Activated CD4-positive, alpha-beta T cell treated with anti-CD3 and anti-CD28 coated beads for 24 hours (primary cell): Measurements from ENCODE around the gene ZDHHC11.
"Not testable (repeated sequence)": the region's sequence is repeated elsewhere in the genome, so short reads cannot be mapped to it uniquely, and the experiment has no call there.

ENCODE experiments used
- DNase-seq, 2 donors: peaks; one replicate each; pipeline ENCODE4 v3.0.0-alpha.2; 2020; ENCODE audit warnings: low read depth in 2 of 2

The ZDHHC11 gene

DNA sequence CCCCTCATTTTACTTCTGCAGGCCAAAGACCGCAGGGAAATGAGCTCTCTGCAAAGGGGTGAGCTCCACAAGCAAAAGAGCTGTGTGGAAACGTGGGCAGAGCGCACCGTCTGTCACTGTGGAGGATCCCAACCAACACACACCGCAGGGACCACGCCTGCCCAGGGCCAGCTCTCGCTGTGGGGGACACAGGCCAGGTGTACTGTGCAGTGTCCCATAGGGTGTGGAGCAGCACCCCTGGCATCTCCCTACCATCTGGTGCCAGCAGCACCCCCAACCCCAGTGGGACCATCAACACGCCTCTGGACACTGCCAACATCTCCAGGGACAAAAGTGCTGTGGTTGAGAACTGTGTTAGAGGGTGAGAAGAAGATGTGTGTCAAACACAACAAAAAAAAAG lies 27.9 kb upstream of the ZDHHC11 start:
- not testable (repeated sequence) for DNase-seq

DNA sequence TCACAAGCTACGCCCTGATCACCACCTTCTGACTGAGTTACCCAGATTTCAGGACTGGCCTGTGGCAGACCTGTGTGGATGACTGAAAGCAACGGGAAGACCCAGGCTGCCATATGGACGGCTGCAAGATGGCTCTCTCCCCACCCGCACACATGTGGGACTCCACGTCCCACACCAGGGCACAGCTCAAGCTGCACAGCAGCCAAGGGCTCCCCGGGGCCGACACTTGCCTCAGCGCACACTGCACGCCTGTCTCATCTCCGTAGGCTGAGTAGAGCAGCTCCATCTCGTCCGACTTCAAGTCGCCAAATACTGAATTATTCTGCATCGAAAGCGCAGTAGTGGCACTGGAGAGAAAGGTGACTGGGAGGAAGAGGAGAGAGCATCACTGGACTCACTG lies 27.3 kb upstream of the ZDHHC11 start:
- DNase-seq: no peak

DNA sequence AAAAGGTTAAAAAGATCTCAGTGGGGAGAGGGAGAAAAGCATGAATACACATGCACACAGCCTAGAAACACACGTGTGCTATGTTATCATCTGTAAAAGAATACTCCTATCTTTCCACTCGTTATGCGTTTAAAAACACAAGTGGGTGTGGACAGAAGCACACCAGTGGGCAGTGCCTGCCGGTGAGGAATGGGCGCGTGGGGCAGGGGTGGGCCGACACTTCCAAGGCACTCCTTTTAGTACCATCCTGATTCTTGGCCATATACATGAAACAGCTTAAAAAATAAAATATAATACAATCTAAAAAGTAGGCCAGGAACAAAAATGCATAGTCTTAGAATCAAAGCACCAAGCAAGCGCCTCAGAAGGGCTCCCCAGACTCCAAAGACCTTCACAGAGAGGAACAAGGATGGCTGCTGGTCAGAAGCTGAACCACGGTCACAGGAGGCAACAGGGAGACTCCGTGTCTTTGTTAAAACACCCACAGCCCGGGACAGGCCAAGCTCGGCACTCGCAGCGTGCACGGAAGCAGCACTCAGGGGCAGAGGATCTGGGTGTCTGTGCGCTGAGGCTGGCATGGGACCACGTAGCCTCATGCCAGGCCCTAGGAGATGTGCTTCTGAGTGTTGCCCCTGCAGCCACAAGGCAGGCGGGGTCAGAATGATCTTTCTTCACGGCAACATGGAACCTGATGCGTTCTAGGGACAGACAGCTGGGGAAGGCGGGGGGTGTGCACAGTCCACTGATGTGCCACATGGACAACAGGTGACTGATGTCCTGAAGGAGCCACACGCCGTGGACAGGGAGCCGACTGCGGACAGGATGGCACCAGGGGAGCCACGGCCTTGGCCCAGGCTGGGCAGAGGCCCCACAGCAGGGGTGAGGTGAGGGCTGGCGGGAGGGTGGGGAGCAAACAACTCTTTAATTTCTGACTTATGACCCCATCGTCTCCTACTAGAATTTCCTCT lies 25.9 kb upstream of the ZDHHC11 start:
- DNase-seq: no peak

DNA sequence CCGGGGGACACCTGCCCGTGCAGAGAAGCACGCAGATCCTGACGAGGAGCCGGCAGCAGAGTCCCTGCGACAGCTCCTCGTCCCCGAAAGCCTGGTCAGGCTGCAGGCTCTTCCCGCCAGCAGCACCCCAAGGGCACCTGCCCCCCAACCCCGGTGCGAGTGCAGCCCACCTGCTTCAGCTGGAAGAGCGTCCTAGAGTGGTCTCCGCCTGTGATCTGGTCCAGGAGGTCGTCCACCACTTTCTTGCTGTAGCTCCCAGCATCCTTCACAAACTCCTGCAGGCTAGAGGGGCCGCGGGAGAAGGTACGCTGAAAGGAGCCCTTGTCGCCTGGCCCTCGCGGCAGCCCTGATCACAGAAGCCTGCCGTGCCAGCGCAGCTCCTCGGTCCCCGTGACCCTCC lies 25.1 kb upstream of the ZDHHC11 start:
- DNase-seq: no peak

DNA sequence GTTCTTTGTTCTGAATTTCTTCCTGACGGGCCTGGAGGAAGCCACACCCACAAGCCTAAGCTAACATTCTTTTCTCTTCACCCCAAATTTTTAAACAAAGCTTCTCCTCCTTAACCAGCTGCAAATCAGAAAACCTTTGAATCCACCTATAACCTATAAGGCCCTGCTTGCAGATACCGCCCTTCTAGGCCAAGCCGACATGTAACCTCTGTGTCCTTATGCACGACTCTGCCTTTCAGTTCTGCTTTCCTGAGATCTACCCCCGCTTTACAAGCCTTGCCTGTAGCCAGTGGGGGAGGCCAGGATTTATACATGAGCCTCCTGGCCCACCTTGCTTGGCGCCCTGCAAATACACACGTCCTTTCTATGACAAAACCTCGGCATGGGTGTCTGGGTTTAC lies 22.5 kb upstream of the ZDHHC11 start:
- no peak for DNase-seq

DNA sequence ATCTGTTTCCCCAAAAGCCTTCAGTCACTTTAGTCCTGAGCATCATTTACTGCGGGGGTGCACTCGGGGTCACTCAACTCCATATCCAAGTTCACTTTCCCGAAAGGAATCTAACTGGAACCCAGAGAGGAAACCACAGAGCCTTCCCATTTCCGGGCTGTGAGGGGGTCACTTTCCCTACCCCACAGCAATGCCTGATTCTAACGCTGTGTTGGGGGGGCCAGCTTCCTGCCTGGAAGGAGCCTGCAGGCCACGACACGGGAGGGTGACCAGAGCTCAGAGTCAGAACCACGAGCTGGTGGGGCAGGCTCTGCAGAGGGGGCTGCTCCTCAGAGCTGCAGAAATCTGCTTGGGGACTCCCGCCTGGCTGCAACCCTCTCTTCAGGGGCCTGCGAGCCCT lies 21.5 kb upstream of the ZDHHC11 start:
- DNase-seq: no peak

DNA sequence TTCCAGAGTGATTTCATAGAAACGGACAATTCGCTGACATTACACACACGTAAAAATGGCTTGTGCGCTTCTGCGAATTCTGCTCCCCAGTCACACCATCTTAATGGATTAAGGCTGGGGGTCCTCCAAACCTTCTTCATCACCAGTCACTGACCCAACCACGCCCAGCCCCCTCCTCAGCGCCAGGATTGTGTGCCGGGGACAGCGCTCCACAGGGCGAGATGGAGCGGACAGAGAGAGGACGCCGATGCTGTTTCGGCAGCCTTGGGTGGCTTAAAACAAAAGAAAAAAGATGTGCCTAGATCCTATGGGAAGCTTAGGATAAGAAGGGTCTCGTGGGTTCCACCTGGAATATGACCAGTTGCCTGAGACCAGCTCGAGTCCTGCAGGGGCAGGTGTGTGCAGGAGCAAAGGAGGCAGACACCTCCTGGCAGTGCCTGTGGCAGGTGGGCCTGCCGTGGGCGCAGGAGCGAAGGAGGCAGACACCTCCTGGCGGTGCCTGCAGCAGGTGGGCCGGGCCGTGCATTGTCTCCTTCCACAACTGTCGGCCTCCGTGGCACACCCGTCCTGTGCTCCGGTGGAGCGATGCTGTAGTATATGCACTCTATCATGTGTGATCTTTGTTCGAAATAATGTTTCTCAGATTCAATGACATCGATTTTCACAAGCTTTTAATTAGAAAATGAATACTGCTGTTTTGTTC lies 21.0 kb upstream of the ZDHHC11 start:
- DNase-seq: no peak

DNA sequence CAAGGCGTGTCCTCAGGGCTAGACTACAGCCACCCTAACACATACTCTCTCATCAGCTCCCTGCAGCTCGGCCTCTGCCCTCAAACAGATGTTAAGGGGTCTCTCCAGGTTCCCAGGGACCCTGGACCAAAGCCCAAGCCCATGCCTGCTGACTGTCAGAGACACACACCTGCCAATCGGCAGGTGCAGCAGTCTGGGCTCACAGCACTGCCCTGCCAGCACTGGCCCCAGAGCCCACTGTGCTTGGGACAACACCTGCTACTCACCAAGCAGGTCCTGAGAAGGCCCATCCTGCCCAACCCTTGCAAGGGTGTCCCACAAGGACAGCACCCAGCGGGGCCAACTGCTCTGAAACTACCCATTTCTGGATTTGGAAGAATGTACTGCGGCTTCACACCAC lies 20.2 kb upstream of the ZDHHC11 start:
- no peak for DNase-seq

DNA sequence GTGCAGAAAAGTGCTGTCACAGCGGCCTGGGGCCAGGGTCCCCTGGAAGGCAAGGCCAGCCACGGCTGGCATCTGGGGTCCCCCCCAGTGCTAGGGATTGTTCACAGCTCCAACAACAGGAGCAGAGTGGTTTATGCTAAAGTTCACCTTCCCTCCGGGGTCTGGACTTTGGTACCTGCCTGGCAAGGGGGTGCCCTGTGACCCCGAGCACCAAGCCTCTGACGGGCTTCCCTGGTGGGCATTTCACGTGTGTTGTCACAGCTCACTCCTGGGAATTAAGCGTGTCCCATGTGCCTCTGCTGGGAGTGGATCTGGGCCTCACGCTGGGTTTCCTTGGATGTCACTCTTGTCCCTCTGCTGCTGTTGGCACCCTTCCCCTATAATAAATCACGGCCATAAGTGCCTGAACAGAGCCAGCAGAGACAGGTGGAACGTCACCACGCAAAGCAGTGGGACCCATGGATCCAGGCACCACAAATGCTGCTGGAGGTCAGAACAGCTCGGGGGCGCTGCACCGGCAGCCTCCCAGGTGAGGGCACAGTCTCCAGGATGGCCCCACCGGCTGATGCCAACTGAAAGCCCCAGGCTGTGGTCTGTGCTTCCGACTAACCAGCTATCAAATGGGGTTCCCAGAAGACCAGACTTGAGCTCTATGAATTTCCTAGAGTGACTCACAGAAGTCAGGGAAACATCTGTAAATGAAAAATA lies 17.8 kb upstream of the ZDHHC11 start:
- DNase-seq: no peak

DNA sequence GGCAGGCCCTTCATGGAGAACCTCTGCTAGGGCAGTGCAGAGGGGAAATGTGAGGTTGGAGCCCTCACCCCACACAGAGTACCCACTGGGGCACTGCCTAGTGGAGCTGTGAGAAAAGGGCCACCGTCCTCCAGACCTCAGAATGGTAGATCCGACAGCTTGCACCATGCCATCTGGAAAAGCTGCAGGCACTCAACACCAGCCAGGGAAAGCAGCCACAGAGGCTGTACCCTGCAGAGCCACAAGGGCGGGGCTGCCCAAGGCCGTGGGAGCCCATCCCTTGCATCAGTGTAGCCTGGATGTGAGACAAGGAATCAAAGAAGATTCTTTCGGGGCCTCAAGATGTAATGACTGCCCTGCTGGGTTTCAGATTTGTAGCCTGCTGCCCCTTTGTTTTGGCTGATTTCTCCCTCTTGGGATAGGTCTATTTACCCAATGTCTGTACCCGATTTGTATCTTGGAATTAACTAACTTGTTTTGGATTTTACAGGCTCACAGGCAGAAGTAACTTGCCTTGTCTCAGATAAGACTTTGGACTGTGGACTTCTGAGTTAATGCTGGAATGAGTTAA lies 16.6 kb upstream of the ZDHHC11 start:
- no peak for DNase-seq

DNA sequence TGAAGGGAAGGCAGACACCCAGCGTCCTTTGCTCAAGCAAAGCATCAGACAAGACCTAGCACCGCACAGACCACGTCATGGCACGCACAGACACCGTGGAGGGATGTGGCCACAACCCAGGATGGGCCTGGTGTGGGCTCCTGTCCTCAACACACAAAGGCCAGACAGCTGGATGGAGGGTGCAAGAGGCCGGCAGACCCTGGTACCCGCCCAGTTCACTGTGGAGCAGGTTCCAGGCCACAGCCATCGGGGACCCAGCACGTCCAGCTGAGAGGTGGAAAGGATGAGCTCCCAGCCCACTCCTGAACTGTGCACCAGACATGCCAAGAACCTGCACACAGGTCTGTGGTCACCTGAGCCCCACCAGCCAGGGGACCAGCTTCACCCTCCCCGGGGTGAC lies 15.0 kb upstream of the ZDHHC11 start:
- no peak for DNase-seq

DNA sequence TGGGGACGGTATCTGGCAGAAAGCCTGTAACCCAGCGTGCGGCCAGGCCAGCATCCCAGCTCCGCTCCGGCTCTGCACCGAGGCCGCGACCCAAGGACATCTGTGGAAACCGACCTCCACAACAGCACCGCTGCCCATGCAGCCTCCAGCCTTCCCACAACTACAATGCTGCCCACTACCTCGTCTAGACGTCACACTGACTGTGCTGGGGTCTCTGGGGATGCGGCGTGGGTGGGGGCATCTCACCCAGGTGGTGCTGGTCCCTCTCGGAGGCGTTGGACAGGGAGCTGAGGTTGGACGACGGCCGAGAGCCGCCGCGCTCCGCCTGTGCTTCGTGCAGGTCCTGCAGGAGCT lies 14.4 kb upstream of the ZDHHC11 start:
- DNase-seq: no peak

DNA sequence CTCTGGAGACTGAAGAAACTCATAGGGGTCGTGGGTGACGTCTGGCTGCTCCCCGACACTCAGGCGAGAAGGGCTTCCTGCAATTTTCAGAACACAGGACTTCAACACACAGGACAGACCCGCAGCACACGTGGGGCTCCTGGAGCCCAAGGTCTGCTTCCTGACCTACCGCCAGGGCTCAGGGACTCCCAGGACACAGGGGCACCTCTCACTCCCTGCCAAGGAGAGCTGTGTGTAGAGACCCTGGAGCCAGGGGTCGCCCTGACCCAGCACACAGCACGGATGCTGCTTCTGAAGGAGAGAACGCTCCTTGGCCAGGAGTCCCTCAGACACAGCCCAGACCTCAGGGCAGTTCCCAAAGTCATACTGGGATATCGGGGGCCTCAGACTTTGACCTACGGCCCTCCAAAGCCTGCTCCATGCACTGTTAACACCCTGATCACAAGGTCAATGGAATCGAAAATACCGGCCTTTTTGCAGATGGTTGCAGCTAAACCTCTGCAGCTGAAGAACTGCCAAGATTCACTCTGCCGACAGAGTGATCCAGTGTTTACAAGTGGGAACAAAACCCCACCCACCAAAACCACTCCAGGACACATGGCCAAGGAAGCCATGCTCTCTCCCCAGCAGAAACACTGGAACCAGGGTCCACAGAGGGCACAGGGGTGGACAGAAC lies 13.8 kb upstream of the ZDHHC11 start:
- DNase-seq: no peak

DNA sequence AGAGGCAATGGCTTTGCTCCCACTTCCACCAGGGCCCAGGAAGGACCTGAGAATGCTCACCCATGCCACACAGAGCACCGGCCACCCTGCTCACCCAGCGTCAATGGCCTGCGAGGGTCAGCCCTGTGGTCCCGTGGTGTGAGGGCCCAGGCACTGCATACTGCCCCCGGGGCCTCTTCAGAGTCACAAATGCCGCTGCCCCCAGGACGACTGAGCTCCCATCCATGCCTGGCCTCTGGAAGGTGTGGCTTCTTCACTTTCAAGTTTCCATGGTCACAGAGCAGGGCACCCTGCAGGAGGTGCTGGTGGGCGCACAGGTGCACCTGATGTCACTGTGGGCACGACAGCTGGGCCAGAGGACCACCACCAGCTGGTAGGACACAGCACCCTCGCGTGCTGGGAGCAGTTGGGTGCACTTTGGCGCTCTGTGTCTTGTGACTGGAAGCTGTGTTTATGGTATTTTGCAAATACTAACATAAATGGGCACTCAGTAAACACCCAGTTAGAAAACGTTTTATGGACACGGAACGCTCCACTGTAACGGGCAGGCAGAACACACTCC lies 12.5 kb upstream of the ZDHHC11 start:
- no peak for DNase-seq

DNA sequence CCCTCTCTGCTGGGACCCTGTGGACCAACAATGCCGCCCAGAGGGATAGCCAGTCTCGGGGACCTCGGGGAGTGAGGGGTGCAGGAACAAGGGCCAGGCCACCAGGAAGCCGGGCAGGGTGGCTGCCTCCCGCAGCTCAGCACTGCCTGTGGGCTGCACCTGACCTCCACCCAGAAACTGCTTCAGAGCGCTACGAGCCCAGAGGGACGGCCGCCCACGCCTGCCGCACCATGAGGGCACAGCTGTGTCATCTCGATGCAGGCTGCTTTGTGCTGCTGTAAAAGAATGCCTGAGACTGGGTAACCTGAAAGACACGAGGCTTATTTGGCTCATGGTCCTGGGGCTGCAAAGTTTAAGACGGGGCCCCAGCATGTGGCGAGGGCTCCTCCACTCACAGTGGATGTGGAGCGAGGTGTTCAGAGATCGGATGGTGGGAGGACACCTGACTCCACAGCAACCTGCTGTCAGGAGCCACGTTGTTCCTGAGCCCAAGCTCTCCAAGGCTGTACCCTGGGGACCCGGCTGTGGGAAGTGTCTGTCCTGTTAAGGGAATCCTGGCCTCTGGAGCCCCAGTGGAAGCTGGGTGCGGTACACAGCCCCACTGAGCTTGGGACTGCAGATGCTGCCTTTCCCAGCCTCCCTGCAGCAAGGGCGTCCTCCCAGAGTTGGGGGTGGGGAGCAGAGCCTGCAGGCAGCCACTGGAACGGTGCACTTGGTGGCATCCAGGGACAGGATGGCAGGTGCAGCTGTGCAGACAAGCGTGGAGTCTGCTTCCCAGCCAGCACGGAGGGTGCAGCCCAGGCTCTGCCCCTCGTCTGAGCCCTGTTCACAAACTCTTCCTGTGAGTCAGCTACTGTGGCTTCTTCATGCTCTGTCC lies 11.8 kb upstream of the ZDHHC11 start:
- no peak for DNase-seq

DNA sequence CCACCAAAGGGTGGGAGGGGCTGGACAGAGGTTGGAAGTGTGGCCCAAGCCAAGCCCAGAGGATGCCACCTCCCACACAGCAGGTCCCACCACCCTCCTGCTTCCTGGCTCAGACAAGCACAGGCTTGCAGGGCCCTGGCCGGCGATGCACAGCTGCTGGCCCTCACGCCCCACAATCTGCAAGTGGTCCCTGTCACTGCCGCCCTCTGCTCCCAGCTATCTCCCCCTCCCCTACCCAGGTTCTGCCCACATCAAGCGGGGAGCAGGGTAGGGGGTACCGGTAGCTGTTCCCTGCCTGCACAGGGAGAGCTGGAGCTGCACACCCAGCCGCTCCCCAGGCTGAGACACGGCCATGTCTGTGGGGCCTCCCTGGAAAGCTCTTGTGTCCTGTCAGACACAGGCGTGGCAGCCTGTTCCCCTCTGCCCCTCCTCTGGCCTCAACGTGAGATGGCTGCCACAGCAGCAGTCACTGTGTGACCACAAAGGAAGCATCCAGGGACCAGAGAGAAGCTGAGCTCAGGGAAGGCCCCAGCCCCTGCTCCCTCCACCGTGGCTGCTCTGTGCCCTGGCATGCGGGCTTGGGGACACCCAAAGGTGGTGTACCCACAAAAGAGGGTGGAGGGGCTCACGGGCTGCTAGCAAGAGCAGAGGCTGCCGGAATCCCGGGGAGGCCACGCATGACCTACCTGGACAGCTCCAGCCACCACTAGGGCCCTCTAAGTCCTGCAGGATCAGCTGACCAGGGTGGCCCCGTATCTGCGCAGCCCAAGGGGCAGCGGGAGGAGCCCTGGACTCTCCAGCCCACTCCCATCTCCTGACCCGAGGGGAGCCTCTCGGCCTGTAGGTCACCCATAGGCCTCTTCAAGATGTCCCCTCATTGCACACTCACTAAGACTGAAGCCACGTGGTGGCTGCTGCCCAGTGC lies 10.9 kb upstream of the ZDHHC11 start:
- no peak for DNase-seq

DNA sequence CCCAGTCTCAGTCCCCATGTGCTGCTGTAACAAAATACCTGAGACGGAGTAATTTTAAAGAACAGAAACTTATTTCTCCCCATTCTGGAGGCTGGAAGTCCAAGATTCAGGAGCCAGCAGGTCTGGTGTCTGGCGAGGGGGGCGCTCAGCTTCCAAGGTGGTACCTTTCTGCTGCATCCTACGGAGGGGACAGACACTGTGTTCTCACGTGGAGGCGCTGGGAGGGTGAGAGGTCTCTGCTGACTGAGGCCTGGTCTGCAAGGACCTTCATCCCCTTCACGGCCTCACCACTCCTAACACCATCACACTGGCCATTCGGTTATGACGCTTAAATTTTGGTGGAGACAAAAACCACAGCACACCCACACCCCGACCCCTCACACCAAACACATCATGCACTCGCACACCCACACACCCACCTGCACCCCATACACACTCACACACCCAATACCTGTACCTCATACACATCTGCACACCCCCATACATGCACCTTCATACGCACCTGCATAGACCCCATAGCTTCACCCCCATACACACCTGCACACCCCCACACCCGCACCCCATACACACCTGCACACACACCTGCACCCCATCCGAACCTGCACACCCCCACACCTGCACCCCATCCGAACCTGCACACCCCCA lies 9.8 kb upstream of the ZDHHC11 start:
- no peak for DNase-seq

DNA sequence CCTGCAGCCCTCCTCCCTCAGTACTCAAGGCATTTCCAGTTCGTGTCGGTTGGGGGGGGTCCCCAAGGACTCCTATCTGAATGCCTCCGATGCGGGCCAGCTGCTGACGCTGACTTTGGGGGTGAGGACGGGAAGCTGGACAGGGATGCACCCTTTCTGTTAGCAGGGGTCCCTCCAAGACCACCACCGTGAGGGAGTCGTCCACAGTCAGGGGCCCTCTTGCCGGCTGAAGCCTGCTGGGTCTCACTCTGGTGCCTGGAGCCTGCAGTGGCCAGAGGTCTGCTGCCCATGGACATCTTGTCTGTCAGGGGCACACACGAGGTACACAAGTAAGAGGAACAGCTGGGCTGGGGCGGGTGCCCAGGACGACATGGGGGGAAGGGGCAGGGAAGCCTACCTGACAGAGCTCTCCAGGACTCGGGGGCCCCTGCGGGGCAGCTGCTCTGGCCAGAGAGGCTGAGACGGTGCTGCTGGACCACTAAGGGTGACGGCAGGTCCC lies 9.1 kb upstream of the ZDHHC11 start:
- no peak for DNase-seq

DNA sequence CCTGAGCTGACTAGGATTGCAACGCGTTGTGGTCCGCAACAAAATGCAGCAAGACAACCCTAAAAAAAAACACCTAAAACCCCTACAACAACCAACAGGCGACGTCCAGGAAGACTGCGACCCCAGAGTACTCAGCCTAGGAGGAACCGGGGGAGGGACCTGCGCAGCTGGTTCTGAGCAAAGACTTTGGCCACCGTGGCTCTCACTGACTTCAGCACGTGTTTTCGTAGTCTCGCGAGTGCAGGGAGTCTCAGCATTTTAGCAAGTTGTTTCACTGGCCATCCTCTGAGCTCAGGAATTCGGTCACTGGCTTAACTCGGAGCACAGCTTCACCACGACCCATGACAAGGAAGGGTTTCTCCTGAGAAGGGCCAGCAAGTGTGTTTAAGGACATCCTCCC lies 8.6 kb upstream of the ZDHHC11 start:
- DNase-seq: no peak
